HG03097 (cell line): ENCODE results near the gene SEMA3D.

Experiments
- ATAC-seq: cut with Tn5 transposase; IDR thresholded peaks from one replicate; pipeline ENCODE4 v1.9.1; 2021; ENCODE audit not compliant: unreplicated experiment, low FRiP score

The SEMA3D gene

DNA sequence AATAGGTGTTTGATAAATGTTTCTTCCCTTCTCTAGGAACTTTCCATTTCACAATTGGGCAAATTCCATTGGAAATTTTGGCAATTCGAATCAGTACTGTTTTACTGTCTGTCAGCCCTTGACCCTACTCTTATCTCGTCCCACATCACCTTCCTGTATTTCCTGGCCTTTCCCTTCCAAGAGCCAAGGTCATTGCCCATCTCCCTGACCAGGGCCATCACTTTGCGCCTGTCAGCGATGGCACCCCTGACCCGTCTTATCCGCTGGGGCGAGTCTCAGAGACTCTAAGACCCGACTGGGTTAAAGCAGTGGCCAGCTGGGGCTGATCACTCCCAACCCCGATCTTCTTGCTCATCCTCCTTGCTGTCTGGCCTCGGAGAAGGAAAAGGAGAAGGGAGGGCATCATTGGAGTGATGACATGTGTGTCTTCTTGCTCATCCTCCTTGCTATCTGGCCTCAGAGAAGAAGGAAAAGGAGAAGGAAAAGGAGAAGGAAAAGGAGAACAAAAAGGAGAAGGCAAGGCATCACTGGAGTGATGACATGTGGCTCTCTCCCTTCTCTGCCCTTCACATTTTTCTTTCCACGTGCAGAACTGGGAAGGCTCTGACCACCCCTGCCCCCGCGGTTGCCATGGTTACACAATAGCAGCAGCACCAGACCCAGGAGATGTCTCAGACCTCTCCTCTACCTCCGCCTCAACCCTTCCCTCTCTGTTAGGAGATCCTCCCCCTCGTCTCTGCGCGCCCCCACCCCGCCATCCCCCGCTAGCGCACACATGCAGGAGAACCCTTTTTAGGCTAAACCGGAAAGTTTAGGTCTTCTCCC is 2.0 kb downstream of the SEMA3D start:
- ATAC-seq = no peak

DNA sequence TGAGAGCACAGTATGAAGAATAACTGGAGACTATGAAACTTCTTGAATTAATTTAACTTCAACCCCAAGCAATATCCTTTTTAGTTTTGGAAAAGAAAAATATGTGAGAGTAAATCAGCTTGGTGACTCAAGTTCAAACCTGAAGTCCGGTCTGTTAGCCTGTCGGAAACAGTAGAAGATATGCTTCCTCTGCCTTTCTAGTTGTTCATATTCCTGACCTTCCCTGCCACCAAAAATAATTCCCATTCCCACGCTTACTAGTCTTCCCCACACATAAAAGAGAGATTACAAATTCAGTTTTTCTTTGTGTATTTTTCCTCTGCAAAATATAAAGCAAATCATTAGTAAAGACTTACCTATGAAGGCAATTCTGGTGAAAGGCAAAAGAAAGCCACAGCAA is 3.6 kb downstream of the SEMA3D start:
- no peak for ATAC-seq

DNA sequence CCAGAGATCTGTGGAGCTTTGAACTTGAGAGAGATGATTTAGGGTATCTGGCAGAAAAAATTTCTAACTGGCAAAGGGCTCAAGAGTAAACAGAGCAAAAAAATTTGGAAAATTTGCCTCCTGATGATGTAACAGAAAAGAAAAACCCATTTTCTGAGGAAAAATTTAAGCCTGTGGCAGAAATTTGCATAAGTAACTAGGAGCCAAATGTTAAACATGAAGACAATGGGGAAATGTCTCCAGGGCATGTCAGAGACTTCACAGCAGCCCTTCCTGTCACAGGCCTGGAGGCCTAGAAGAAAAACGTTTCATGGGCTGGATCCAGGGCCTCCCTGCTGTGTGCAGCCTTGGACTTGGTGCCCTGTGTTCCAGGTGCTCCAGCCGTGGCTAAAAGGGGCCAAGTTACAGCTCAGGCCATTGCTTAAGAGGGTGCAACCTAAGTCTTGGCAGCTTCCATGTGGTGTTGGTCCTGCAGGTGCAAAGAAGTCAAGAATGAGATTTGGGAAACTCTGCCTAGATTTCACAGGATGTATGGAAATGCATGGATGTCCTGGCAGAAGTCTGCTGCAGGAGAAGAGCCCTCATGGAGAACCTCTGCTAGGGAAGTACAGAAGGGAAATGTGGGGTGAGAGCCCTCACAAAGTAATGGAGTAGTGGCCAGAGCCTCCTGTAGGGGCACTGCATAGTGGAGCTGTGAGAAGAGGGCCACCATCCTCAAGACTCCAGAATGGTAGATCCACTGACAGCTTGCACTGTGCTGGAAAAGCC is 8.1 kb downstream of the SEMA3D start:
- no peak for ATAC-seq

DNA sequence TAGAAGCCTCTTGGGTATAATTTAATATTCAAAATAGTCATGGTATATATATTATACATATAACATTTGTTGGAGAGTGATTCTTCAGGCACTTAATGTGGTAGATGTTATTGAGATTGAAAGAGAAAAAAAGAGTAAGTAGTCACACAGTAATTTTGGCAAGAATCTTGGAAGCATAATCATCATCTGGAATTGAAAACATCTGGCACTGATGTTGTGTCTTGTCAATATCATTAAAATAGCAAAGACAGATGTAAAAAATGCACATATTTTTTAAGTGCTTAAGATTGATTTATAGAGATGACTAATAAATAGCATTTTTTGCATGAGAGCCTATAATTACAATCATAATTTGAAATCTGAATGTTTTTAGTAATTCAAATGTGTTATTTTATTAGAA is 9.5 kb downstream of the SEMA3D start:
- no peak for ATAC-seq

DNA sequence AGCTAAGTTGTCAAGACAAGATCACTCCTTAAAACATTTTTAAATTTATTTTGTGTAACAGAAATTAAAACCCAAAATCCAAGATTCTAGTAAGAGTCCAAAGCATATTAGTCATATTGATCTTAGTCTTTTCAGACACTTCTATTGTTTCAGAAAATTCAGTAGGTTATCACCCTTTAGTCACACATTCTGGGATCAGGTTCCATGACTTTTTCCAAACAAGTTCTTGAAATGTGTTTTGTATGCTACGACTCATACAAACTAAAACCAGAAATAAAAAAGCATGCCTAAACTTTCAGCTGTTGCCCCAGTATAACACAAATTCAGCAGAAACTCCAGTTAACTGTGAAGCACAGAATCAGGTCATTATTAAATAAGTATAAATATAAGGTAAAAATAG is 10.7 kb downstream of the SEMA3D start:
- ATAC-seq = no peak

DNA sequence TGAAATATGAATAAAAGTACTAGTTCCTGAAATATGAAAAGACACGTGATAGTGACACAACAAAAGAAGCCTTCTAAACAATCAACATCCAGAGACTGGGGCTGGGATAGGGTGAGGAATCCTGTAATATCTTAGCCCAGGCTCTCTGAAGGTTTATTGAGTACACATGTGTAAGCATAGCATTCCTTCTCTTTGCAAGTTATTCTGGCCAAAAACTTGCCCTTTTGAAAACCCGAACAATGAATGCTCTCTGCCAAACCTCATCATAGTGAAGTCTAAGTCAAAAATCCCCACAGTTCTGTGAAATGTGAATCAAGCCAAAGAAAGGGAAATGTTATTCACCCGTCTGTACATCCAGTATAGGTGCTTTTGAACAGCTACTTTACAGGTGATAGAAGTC is 11.6 kb downstream of the SEMA3D start:
- no peak for ATAC-seq

DNA sequence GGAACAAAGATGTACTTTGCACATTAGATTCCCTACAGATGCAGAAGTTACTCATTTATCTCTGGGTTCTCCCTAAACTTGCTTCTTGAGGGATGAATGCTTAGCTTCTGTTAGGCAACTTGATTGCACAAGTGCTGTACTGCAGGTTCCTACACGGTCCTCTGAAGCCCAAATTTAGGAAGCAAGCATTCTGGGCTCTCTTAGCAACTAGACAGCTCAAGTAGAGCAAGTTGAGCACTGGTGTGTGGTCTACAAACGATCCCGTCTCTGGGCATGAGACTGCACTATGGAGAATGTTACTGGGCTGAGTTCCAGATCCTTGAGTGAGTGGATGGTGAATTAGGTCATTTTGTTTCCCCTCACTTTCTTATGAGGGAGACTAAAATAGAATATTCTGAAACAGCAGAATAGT is 14.3 kb downstream of the SEMA3D start:
- no peak for ATAC-seq

DNA sequence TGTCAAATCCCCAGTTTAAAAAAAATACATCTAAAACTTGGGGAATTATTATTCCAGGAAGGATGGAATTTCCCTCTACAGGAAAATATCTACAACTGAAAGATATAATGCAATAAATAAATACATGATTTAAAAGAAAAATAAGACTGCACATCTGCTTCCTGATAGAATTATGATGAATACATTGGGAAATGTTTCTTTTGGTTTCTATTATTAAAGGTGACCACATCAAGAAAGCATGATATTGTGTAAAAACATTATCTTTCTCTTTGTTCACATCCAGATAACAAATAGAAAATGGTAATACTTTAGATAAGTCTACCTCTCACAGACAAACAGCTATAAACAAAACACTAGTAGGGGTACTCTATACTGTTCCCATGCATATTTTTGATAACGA is 19.2 kb downstream of the SEMA3D start:
- no peak for ATAC-seq

DNA sequence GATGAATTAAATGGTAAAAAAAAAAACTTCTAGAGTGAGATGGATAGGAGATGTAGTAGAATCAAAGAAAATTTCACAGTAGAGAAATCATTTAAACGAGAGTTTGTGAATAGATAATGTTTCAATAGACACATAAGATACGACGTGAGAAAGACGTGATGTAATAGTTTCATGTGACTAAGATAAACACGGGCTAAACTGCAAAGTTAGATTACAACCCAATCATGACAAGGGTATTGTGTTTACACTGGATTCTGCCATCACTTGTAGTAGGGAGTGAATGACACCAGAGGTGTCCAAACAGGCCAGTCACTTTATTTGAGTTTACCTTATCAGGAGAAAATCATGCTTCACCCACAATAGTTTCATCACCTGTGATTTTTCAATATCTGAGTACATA is 21.6 kb downstream of the SEMA3D start:
- ATAC-seq = no peak

DNA sequence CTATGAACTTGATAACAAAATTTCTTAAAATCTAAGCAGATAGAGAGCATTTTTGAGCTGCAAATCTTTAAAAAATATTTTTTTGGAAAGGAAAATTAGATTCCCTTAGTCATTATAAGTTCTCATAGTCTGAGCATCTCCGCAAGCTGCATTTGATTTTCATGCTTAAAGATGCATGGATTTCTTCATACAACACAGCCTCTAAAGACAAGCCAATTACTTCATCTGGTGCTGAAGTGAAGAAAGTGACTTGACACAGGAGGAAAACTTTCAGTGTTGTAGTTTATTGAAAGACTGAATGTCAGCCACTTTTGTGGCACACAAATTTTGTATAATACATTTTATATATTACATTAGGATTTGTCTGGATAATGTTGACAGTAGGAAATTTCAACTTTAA is 22.5 kb downstream of the SEMA3D start:
- no peak for ATAC-seq

DNA sequence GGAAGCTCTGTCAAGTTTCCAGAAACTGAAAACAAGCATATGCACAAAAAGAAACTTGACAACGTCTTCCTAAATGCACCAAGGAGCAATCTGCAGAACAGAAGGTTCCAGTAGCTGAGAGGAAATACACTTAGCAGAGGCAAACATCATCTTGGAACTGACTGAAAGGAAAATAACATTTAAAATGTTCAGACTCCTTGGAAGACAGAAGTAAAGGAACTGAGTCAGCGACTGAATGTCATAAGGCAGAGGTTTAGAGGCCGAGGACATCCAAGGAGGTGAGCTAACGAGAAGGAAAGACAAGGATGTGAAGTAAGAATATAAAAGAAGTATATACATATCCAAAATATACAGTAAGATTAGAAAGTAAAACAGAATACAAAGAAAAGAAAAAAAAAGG is 24.1 kb downstream of the SEMA3D start:
- ATAC-seq = no peak

DNA sequence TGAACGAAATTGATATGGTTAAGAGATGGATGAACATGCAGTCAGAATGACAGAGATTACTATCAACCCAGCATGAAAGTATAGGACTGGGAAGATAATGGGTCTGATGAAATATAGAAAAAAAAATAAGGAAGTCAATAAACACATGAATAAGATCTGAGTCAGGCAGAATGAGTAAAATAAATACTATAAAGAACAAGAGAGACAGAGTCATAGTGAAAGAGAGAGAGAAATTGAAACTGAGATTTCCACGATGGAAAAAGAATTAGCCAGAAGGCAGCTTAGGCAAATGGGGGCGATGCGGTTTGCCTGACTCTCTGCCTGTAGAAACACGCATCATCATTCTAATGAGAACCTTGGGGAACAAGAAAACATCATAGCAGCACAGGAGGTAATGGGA is 26.6 kb downstream of the SEMA3D start:
- peak; percentile 68 for ATAC-seq

DNA sequence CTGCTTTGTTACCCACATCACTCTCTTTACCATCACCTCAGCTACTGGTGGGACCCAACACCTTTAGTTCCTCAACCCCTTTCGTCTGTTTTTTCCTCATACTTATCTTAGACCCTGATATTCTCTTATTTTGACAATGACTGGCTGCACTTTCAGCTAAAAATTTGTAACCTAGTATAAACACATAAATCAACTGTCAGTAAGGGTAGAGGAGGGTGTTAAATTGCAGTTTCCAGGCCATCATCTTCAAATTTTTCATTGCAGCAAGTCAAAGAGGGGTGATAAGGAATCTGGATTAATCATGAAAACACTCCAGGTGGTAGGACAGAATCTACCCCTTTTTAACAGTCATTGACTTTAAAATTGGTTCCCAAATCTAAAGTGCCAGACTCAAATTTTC is 27.9 kb downstream of the SEMA3D start:
- ATAC-seq = no peak

DNA sequence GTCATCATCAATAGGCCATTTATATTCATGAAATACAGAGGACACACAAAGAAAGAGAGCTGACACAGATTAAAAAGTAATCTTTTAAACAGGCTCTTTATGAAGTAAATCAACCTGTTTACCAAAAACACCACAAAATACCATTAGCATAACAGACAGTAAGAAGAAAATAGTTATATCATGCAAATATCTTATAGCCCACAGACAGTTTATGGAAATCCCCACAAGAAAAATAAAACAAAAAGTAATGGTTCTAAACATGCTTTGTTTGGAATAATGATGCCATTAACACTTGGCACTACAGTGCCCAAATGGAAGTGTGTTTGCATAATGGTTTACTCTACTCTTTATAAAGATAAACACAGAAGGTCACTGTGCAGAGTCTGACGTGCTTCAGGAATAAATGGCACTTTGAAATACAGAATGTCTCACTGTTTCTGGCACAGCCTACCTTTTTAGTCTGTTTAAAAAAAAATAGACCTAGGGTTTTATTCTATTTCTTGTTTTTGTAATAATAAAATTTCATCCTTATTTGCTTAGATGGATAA is 30.1 kb downstream of the SEMA3D start:
- ATAC-seq = no peak

DNA sequence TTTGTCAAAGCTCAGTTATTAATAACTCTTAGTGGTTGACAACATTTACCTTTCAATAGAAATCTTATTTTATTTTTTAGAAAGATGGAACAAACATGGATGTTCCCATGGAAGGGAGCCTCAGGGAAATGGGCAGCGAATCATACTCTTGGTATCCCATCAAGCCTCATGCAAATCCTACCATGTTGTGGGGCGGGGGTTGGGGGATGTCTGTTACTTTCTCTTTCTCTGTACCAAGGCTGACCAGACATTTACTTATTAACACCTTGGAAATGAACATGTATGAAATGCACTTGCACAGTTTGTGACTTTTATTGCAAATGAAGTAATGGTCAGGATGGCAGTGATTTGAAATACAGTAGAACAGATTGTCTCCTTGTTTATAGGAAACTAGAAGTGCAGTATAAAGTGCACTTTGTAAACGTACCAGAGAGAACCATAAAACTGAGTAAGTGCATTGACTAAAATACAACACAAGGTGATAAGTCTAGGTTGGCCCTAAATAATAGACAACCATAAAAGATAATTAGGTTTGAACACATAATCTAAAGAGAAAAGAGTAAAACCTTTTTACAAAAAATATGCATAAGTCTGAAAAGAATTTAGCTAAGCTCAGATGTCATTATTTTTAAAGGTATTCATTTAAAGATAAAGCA is 32.4 kb downstream of the SEMA3D start:
- ATAC-seq = no peak

DNA sequence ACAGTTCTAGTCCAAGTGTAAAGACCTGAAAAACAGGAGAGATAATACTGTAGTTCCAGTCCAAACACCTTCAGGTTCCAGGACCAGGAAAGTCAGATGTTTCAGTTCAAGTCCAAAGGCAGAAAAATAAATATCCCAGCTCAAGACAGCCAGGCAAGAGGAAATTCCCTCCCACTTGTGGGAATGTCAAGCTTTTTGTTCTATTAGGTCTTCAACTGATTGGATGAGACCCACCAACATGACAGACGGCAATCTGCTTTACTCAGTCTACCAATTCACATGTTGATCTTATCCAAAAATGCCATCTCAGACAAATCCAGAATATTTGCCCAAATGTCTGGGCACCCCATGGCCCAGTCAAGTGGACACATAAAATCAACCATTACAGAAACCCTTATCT is 33.1 kb downstream of the SEMA3D start:
- no peak for ATAC-seq

DNA sequence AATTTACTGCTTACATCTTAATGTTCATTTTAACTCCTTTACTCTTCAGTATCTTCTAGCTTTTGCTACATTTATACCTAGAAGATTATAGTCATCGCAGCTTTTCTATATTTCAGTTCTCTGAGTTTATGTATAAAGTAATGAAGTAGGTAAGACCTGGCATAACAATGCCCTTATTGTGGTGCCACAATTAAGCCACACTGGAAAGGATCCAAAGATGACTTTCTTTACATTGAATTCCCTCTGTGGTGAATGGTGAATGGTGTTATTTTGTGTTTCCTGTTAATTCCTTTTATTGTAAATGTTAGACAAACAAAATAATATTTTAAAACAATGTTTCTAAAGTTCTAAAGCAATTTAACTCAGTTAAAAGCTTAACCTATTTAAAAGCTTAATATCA is 36.2 kb downstream of the SEMA3D start:
- no peak for ATAC-seq

DNA sequence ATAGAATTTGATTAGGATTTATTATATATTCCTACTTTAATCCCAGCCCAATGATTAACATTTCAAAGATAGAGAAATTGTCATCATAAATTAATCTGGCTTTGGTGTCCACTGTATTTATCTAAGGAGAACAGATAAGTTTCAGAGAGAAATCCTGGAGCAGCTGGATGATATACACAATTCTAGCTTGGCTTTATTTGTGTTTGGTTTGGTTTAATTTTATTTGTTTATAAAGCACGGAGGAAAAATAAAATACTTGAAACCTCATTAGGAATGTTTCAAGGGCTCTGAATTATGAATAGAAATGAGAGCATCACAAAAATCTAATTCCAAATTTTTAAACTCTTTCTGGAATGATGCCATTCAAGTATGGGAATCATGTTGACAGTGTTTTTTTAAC is 42.1 kb downstream of the SEMA3D start:
- no peak for ATAC-seq

DNA sequence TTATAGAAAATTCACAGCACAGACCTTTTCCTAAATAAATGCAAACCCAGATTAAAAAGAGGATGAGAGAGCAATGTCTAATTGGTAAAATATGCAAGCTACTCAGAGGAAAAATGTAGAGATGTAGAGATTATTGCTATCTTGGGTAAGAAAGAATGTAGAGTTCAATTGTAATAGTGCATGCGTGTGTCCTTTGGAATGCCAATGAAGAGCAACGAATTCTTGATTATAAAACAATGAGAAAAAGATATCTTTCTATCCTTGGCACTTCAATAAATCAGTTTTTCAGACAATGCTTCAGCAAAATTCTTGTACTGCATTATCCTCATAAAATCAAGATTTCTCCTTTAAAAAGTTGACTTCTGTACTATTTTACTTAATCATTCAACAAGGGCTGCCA is 50.9 kb downstream of the SEMA3D start:
- no peak for ATAC-seq

DNA sequence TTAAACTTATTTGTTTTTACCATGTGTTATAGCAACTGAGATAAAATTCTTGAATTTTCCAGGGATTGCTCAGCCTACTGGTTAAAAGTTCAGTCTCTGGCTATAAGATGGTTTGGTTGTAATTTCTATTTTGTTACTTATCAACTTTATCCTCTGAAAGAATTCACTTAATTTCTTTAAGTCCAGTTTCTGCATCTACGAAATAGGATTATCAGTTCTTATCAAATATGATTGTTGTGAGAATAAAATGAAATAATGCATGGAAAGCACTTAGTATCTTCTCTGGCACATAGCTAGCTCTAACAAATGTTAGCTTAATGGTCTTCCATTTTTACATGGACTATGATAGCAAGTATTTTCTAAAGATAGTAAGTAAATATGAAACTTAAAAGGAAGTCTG is 53.3 kb downstream of the SEMA3D start:
- no peak for ATAC-seq

DNA sequence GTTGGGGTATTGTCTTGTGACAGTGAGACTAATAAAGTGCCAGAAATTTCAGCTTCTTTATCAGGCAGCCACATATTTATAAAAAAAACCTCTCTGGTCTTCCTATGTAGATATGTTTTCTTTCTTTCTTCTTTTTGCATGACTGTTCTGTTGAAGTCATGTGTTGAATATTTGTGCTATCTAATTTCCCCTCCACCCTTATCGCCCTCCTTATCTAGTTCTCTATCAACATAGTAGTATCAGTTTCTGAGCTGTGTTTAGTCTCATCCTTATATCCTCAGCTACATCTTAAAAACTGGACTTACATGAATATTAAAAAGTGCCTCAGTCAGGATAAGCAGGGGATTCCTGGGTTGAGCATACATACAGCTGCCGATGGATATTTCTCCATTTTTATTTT is 53.9 kb downstream of the SEMA3D start:
- ATAC-seq = no peak
